NT2/D1 (cell line): ENCODE measurements around the gene RNF152.

ENCODE experiments used
- SUZ12 ChIP-seq: IDR thresholded peaks from 2 replicates; pipeline ENCODE4 v1.6.1; 2011; ENCODE audit not compliant: insufficient read length, insufficient read depth; ENCODE audit errors: extremely low read depth
- YY1 ChIP-seq: IDR thresholded peaks from 2 replicates; pipeline ENCODE4 v1.6.1; 2011; ENCODE audit not compliant: insufficient read length, insufficient read depth
- ZNF274 ChIP-seq: IDR thresholded peaks from 2 replicates; pipeline ENCODE4 v1.6.1; 2011; ENCODE audit warnings: mild to moderate bottlenecking, low read depth, low read length

DNA sequence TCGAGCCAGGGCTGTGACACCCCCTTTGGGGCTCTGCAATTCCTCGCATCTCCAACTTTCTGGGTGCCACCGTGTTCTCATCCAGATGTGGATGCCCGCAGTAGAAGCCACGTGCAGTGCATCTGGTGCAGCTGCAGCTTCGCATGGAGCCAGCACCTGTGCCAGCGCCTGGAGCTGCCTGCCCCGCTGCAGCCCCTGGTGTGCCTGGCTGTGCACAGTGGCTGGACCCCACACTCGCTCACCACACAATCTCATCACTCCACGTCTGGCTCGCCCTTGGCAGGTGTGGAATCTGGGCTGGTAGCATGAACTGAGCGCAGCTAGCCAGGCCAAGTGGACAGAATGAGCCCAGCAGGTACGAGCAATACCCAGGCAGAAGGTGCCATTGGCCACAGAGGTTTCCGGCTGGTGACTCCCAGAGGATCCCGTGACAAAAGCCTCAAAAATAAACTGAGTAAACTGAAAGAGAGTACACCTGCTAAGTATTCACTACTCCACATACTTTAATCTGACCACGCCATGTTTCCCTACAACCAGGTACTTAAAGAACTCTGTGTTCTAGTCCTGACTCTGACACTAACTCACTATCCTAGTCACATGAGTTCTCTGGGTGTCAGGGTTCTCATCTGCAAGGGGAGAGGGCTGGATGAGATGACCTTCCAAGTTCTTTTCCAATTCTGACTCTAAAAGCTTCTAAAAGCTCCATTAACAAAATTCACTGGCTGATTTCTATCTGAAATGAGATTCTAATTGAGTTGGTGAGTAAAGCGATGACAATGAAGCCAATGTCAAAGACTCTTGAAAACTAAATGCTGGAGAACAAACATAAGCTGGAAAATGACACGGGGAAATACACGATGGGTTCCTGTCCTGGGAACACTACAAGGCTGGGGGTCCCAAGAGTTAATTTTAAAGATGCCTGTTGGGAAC is 37.1 kb downstream of the RNF152 start:
- TF ChIP-seq YY1 = no peak
- no peak for TF ChIP-seq ZNF274
- TF ChIP-seq SUZ12 = no peak
